Fibroblast of lung (primary cell): ENCODE data around the gene ST3GAL6.

ENCODE experiments used
- EZH2 ChIP-seq: IDR thresholded peaks from 2 replicates; pipeline ENCODE4 v1.5.1; 2012; ENCODE audit warnings: low read length, control low read depth, mild to moderate bottlenecking; ENCODE audit errors: missing control alignments
- TF ChIP-seq, protein P1 (sequence below), 2 donors: IDR thresholded peaks in 1 of 2; conservative IDR thresholded peaks in 1 of 2; 1 replicate in 1 of 2; 2 replicates in 1 of 2; pipeline ENCODE4 v1.5.1; 2011 to 2012; ENCODE audit warnings: low read length in 2 of 2, control low read depth in 1 of 2, inconsistent platforms in 1 of 2, low read depth in 1 of 2, mild to moderate bottlenecking in 1 of 2

DNA sequence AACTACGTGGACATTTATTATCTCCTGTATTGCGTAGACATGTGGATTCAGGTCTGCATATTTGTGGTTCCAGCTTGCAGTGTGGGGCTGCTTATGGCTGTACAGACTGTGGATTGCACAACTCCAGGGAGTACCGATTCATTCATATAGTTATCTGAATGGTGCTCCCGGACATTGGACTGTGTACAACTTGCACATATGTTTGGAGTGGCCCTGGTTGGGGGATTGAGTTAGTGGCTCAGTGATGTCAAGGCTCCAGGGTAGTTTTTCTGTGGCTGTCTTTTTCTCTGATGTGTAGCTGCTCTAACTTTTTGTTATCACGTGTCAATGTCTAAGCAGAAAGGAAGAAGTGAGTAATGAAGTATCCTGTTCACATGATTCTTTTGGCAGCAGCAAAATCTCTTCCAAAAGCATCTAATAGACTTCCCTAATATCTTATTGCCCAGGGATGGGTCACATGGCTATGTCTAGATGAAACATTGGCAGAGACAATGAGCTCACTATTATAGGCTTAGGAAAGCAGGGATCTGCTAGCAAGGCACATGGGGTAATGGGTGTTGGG, 15.8 kb downstream of the ST3GAL6 start:
- TF ChIP-seq, protein P1, sequence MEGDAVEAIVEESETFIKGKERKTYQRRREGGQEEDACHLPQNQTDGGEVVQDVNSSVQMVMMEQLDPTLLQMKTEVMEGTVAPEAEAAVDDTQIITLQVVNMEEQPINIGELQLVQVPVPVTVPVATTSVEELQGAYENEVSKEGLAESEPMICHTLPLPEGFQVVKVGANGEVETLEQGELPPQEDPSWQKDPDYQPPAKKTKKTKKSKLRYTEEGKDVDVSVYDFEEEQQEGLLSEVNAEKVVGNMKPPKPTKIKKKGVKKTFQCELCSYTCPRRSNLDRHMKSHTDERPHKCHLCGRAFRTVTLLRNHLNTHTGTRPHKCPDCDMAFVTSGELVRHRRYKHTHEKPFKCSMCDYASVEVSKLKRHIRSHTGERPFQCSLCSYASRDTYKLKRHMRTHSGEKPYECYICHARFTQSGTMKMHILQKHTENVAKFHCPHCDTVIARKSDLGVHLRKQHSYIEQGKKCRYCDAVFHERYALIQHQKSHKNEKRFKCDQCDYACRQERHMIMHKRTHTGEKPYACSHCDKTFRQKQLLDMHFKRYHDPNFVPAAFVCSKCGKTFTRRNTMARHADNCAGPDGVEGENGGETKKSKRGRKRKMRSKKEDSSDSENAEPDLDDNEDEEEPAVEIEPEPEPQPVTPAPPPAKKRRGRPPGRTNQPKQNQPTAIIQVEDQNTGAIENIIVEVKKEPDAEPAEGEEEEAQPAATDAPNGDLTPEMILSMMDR (conservative IDR thresholded peaks at IDR 0.05 in 1 of 2, IDR thresholded peaks at IDR 0.05 in 1 of 2; ENCODE audit: low read depth in 1 of 2, low read length in 2 of 2): no peak
- TF ChIP-seq EZH2: no peak
